OCI-LY7 (cell line): ENCODE measurements around the gene ADAMTS9. TPM values are rescaled to one million over a fixed set of nuclear protein-coding genes. Genes with fewer than 3 reads are reported as not detected.

Source experiments
- BruUV-seq: library from RNA; stranded (reverse); fragments of 400-500 nt; replicated peaks from 2 replicates; lab custom pipeline; 2021; lab: Mats Ljungman, UMichigan
- CTCF ChIA-PET: fragments of 300-600 bp; sonication (Branson Sonifier 250); formaldehyde crosslinking; loops from one replicate; lab custom pipeline; 2022; ENCODE audit warnings: antibody characterized with exemption; ENCODE audit not compliant: unreplicated experiment; lab: Charles Lee
- POLR2A ChIA-PET: fragments of 300-600 bp; sonication (Branson Sonifier 250); formaldehyde crosslinking; loops from one replicate; lab custom pipeline; 2022; ENCODE audit warnings: antibody characterized with exemption; lab: Charles Lee
- DNase-seq: peaks from one replicate; pipeline ENCODE4 v3.0.0-alpha.2; 2015; ENCODE audit warnings: low spot score
- H2AFZ ChIP-seq: fragments of 200-600 bp; sonication (generic), shearing (Covaris generic); 2 replicates; pipeline ENCODE4 v1.6.1; 2014; ENCODE audit warnings: mild to moderate bottlenecking, antibody characterized with exemption, low read length, moderate library complexity
- H3K27ac ChIP-seq: fragments of 200-600 bp; sonication (generic); 2 replicates; pipeline ENCODE4 v1.5.1; 2014; ENCODE audit warnings: mixed run types, low read depth, mild to moderate bottlenecking, moderate library complexity, low read length, inconsistent platforms; ENCODE audit not compliant: poor library complexity, severe bottlenecking
- H3K36me3 ChIP-seq: fragments of 200-600 bp; sonication (generic); 2 replicates; pipeline ENCODE4 v1.6.1; 2014; ENCODE audit warnings: mild to moderate bottlenecking, antibody characterized with exemption, low read length, moderate library complexity, mixed read lengths; ENCODE audit not compliant: insufficient read depth
- H3K4me1 ChIP-seq: fragments of 200-600 bp; sonication (generic); 2 replicates; pipeline ENCODE4 v1.5.1; 2014; ENCODE audit warnings: mild to moderate bottlenecking, low read length; ENCODE audit not compliant: insufficient read depth, poor library complexity, severe bottlenecking
- H3K4me2 ChIP-seq: fragments of 200-600 bp; sonication (generic); 2 replicates; pipeline ENCODE4 v1.6.1; 2014; ENCODE audit warnings: mild to moderate bottlenecking, low read length
- H3K4me3 ChIP-seq: fragments of 200-600 bp; sonication (generic); 2 replicates; pipeline ENCODE4 v1.5.1; 2014; ENCODE audit warnings: mild to moderate bottlenecking, low read depth, low read length; ENCODE audit not compliant: poor library complexity, severe bottlenecking
- H3K79me2 ChIP-seq: fragments of 200-600 bp; sonication (generic); 2 replicates; pipeline ENCODE4 v1.6.1; 2016; ENCODE audit warnings: low read depth, mild to moderate bottlenecking, low read length, moderate library complexity, mixed read lengths; ENCODE audit not compliant: insufficient read depth
- H3K9me2 ChIP-seq: fragments of 200-600 bp; sonication (generic); 2 replicates; pipeline ENCODE4 v1.6.1; 2016; ENCODE audit warnings: mild to moderate bottlenecking, low read length, mixed read lengths; ENCODE audit not compliant: insufficient read depth
- H3K9me3 ChIP-seq: fragments of 200-600 bp; sonication (generic); 2 replicates; pipeline ENCODE4 v1.6.1; 2014; ENCODE audit warnings: mild to moderate bottlenecking, mixed run types, low read length, mixed read lengths
- H4K20me1 ChIP-seq: fragments of 200-600 bp; sonication (generic); 2 replicates; pipeline ENCODE4 v1.6.1; 2014; ENCODE audit warnings: mild to moderate bottlenecking, antibody characterized with exemption, low read length, moderate library complexity, mixed read lengths; ENCODE audit not compliant: insufficient read depth
- CTCF ChIP-seq: fragments of 200-600 bp; sonication (generic); conservative IDR thresholded peaks from 2 replicates; pipeline ENCODE4 v1.5.1; 2014; ENCODE audit warnings: mild to moderate bottlenecking, antibody characterized with exemption, low read length, moderate library complexity, mixed read lengths
- EZH2phosphoT487 ChIP-seq: fragments of 200-600 bp; sonication (generic); IDR thresholded peaks from 2 replicates; pipeline ENCODE4 v1.6.1; 2018; ENCODE audit warnings: low read depth, borderline replicate concordance, mild to moderate bottlenecking, mixed run types, antibody characterized with exemption, low read length, moderate library complexity, mixed read lengths
- intact Hi-C: fragments of 100-400 bp; cut with micrococcal nuclease; formaldehyde crosslinking; loops from one replicate; pipeline ENCODE4 v1.10.0; 2022; ENCODE audit not compliant: unreplicated experiment
- total RNA-seq, 2 experiments: library from RNA; depleted of rRNA in 1 of 2; stranded (reverse); fragments of >200 nt in 1 of 2; shearing (Covaris generic) in 1 of 2; gene quantifications; 2 replicates each; pipeline ENCODE4 v1.2.3, GENCODE V29; 2014 to 2022

The ADAMTS9 gene
- total RNA-seq, 2 experiments from 2014 or later = not detected

DNA sequence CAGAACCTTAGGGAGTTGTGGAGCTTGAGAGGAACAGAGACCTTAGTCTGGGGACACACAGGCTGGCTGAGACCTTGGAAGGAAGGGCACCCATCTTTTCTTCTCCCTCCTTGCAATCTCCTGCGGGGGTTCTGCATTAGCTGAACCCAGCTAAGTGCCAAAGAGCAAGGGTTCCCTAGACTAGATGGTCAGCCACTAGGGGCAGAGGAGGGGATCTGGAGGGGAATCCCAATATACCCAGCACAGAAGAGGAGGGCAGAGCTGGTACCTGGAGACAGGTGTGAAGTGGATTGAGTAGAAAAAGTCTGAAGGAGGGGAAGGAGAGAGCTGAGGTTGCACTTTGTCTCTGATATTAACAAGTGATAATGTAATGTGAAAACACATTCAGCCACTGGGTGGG, 212.8 kb downstream of the ADAMTS9 start:
- no peaks in the 10 kb centered on the region for H3K4me1 ChIP-seq
- no peak overlapping the region for H3K4me2 ChIP-seq
- no TSS peak for BruUV-seq
- no peak for DNase-seq
- no peaks in the 10 kb centered on the region for H3K79me2 ChIP-seq
- ChIA-PET CTCF (no interaction called here), POLR2A (interaction anchor here (0.7 to 2.1 kb wide), 2 partner anchors 10 to 167 kb away, joined by 4 read pairs; no protein-coding TSS in a partner anchor)
- H3K36me3 ChIP-seq = no peaks in the 10 kb centered on the region
- no peak overlapping the region for H3K4me3 ChIP-seq
- no peak overlapping the region for H2AFZ ChIP-seq
- no peaks in the 10 kb centered on the region for H3K9me2 ChIP-seq
- intact Hi-C loops = no loop called here
- H3K27ac ChIP-seq = no peak overlapping the region
- TF ChIP-seq CTCF = peak; percentile 28; the same call in 1 of the 2 replicates
- no peak for TF ChIP-seq EZH2phosphoT487
- no peaks in the 10 kb centered on the region for H3K9me3 ChIP-seq
- no peaks in the 10 kb centered on the region for H4K20me1 ChIP-seq

DNA sequence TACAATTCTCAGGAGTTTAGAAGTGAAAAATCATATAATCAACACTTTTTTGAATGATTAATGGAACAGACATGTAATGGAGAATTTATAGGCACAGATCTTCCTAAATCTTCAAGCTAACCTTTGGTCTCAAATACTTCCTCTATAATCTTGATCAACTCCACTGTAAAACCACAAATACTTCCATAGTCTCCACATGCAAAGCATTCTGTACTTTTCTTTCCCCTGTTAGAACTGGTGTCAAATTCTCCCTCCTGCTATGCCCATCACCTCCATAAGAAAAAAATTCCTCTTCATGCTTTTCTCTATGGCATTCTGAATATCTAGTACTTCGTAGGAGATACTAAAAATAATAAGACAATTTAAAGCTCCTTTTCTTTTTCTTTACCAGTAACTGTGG, 214.3 kb downstream of the ADAMTS9 start:
- Histone ChIP-seq H3K36me3 (no peaks in the 10 kb centered on the region), H3K79me2 (no peaks in the 10 kb centered on the region), H3K9me3 (no peaks in the 10 kb centered on the region), H4K20me1 (no peaks in the 10 kb centered on the region), H3K9me2 (no peaks in the 10 kb centered on the region), H3K4me2 (no peak overlapping the region), H2AFZ (no peak overlapping the region), H3K4me1 (no peaks in the 10 kb centered on the region), H3K27ac (no peak overlapping the region), H3K4me3 (no peak overlapping the region)
- no TSS peak for BruUV-seq
- ChIA-PET POLR2A (interaction anchor here (0.6 kb wide), 1 partner anchor 58 kb away, joined by 3 read pairs; no protein-coding TSS in a partner anchor), CTCF (no interaction called here)
- no peak for TF ChIP-seq CTCF
- TF ChIP-seq EZH2phosphoT487 = no peak
- no peak for DNase-seq
- intact Hi-C loops = no loop called here

DNA sequence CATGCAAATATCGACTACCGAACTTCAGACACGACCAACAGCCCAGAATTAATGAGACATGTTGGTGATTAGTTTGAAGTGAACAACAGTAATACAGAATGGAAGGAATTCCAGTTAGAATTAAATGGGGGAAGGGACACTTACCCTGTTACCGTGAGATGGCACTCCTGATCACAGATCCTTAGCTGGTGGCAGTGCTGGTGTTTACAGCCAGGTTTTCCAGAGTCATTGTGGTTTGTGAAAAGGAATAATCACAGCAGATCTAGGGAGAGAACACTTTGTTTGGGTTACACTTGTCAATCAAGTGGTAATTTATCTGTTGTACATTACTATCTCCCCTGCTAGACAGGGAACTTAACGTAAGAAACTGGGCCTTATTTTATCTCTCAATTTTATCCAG, 217.4 kb downstream of the ADAMTS9 start:
- TF ChIP-seq EZH2phosphoT487 (no peak), CTCF (no peak)
- CTCF ChIA-PET = no interaction called here

More for the DNA sequence above, 217.4 kb downstream of the ADAMTS9 start:
- Histone ChIP-seq H3K9me3 (no peaks in the 10 kb centered on the region), H4K20me1 (no peaks in the 10 kb centered on the region), H3K9me2 (no peaks in the 10 kb centered on the region), H3K79me2 (no peaks in the 10 kb centered on the region), H3K4me2 (no peak overlapping the region), H2AFZ (no peak overlapping the region), H3K27ac (no peak overlapping the region), H3K4me1 (no peaks in the 10 kb centered on the region), H3K4me3 (no peak overlapping the region), H3K36me3 (no peaks in the 10 kb centered on the region)
- POLR2A ChIA-PET = interaction anchor here (0.6 kb wide), 1 partner anchor 12 kb away, joined by 3 read pairs; no protein-coding TSS in a partner anchor
- intact Hi-C loops = no loop called here
- no peak for DNase-seq
- BruUV-seq = no TSS peak
